ENCODE results near the gene TIMM22. TPM values are rescaled to one million over a fixed set of nuclear protein-coding genes. Genes with fewer than 3 reads are reported as not detected.

The TIMM22 gene
- total RNA-seq, 1 donor from 2014 or later = 19.5 TPM

- no peaks in the 10 kb centered on the region for H3K9me3 Mint-ChIP-seq
- H3K27ac Mint-ChIP-seq (ENCODE audit: unreplicated experiment) = no peak overlapping the region
- no peak for DNase-seq (ENCODE audit: low read depth, low spot score)
- no peak for TF ChIP-seq CTCF (conservative IDR thresholded peaks at IDR 0.05)
- H3K4me1 Mint-ChIP-seq = peaks cover 17% of the 10 kb centered on the region
- peak overlapping the region; percentile 41 for H3K4me3 Mint-ChIP-seq
- H3K27me3 Mint-ChIP-seq (ENCODE audit: low read depth) = no peaks in the 10 kb centered on the region
- peaks cover 3% of the 10 kb centered on the region for H3K36me3 Mint-ChIP-seq (ENCODE audit: low read depth)
Observed at GRCh38 chr17:1001640-1002411, 4.9 kb downstream of the TIMM22 start.

- no peak for TF ChIP-seq CTCF (conservative IDR thresholded peaks at IDR 0.05)
- Mint-ChIP-seq H3K9me3 (no peaks in the 10 kb centered on the region), H3K4me3 (peak overlapping the region; percentile 41), H3K4me1 (peaks cover 17% of the 10 kb centered on the region), H3K27me3 (ENCODE audit: low read depth) (no peaks in the 10 kb centered on the region), H3K27ac (ENCODE audit: unreplicated experiment) (no peak overlapping the region), H3K36me3 (ENCODE audit: low read depth) (peaks cover 3% of the 10 kb centered on the region)
- DNase-seq (ENCODE audit: low read depth, low spot score) = no peak
Observed at GRCh38 chr17:1002412-1002753, 5.5 kb downstream of the TIMM22 start.

- TF ChIP-seq CTCF (conservative IDR thresholded peaks at IDR 0.05) = no peak
- Mint-ChIP-seq H3K27me3 (ENCODE audit: low read depth) (no peaks in the 10 kb centered on the region), H3K36me3 (ENCODE audit: low read depth) (peaks cover 3% of the 10 kb centered on the region), H3K27ac (ENCODE audit: unreplicated experiment) (peak overlapping the region; percentile 88), H3K4me1 (peaks cover 12% of the 10 kb centered on the region), H3K9me3 (no peaks in the 10 kb centered on the region), H3K4me3 (no peak overlapping the region)
- no peak for DNase-seq (ENCODE audit: low read depth, low spot score)
Observed at GRCh38 chr17:1002771-1003555, 6.0 kb downstream of the TIMM22 start.

GRCh38 chr17:1003633-1003971 is 6.7 kb downstream of the TIMM22 start:
- Mint-ChIP-seq H3K27me3 (ENCODE audit: low read depth) (no peaks in the 10 kb centered on the region), H3K27ac (ENCODE audit: unreplicated experiment) (no peak overlapping the region), H3K36me3 (ENCODE audit: low read depth) (peaks cover 3% of the 10 kb centered on the region), H3K4me3 (no peak overlapping the region), H3K9me3 (no peaks in the 10 kb centered on the region), H3K4me1 (peaks cover 6% of the 10 kb centered on the region)
- no peak for DNase-seq (ENCODE audit: low read depth, low spot score)
- no peak for TF ChIP-seq CTCF (conservative IDR thresholded peaks at IDR 0.05)

- H3K27me3 Mint-ChIP-seq (ENCODE audit: low read depth) = no peaks in the 10 kb centered on the region
- no peak overlapping the region for H3K27ac Mint-ChIP-seq (ENCODE audit: unreplicated experiment)
- peaks cover 3% of the 10 kb centered on the region for H3K36me3 Mint-ChIP-seq (ENCODE audit: low read depth)
- no peaks in the 10 kb centered on the region for H3K9me3 Mint-ChIP-seq
- no peak for DNase-seq (ENCODE audit: low read depth, low spot score)
- no peak for TF ChIP-seq CTCF (conservative IDR thresholded peaks at IDR 0.05)
- H3K4me1 Mint-ChIP-seq = peaks cover 2% of the 10 kb centered on the region
- no peak overlapping the region for H3K4me3 Mint-ChIP-seq
Observed at GRCh38 chr17:1003972-1004768, 7.2 kb downstream of the TIMM22 start.
